HepG2 (cell line): ENCODE measurements around the gene GADD45B. TPM values are rescaled to one million over a fixed set of nuclear protein-coding genes. Genes with fewer than 3 reads are reported as not detected.
A peak's percentile ranks its signal among the peaks of the same experiment; 100 is the strongest.

Experiments
- ARID3A ChIP-seq: IDR thresholded peaks from 2 replicates; pipeline ENCODE4 v1.6.1; 2012; ENCODE audit warnings: low read depth, low read length, improper control_type of control experiment
- ATAD3A ChIP-seq: sonication (generic); formaldehyde crosslinking; IDR thresholded peaks from 2 replicates; pipeline ENCODE4 v1.4.0; 2020; ENCODE audit warnings: missing genetic modification reagents
- CBX1 ChIP-seq: IDR thresholded peaks from one replicate; pipeline ENCODE4 v1.6.1; 2016; ENCODE audit warnings: antibody characterized with exemption, low read depth
- CERS6 ChIP-seq: sonication (generic); formaldehyde crosslinking; IDR thresholded peaks from 2 replicates; pipeline ENCODE4 v1.5.0; 2020; ENCODE audit warnings: missing genetic modification reagents
- DMTF1 ChIP-seq: sonication (generic); formaldehyde crosslinking; IDR thresholded peaks from 2 replicates; pipeline ENCODE4 v1.4.0; 2020; ENCODE audit warnings: mild to moderate bottlenecking, missing genetic modification reagents
- HMG20A ChIP-seq: IDR thresholded peaks from 2 replicates; pipeline ENCODE4 v1.6.1; 2016; ENCODE audit warnings: borderline replicate concordance
- MTF2 ChIP-seq: sonication (generic); formaldehyde crosslinking; IDR thresholded peaks from 2 replicates; pipeline ENCODE4 v1.5.0; 2020; ENCODE audit warnings: missing genetic modification reagents, borderline replicate concordance
- SMC3 ChIP-seq: IDR thresholded peaks from 2 replicates; pipeline ENCODE4 v1.6.1; 2011; ENCODE audit warnings: low read length, improper control_type of control experiment
- SOX5 ChIP-seq: IDR thresholded peaks from 2 replicates; pipeline ENCODE4 v1.6.1; 2016; ENCODE audit warnings: borderline replicate concordance
- SP1 ChIP-seq, 2 experiments: fragments of 450-650 bp in 1 of 2; sonication (generic) in 1 of 2; formaldehyde crosslinking in 1 of 2; IDR thresholded peaks; 2 replicates each; pipeline versions ENCODE4 v1.4.0 to v1.6.1; 2016 to 2020; ENCODE audit warnings: missing genetic modification reagents in 1 of 2
- U2AF2 ChIP-seq: fragments of 200-400 bp; formaldehyde crosslinking; IDR thresholded peaks from 2 replicates; pipeline ENCODE4 v1.6.1; 2017; ENCODE audit warnings: low read depth, mild to moderate bottlenecking, low read length
- ZBTB39 ChIP-seq: sonication (generic); formaldehyde crosslinking; IDR thresholded peaks from 2 replicates; pipeline ENCODE4 v1.5.0; 2020; ENCODE audit warnings: missing genetic modification reagents
- ZBTB44 ChIP-seq: sonication (generic); formaldehyde crosslinking; IDR thresholded peaks from 2 replicates; pipeline ENCODE4 v1.4.0; 2020; ENCODE audit warnings: missing genetic modification reagents
- ZNF124 ChIP-seq: sonication (generic); formaldehyde crosslinking; IDR thresholded peaks from 2 replicates; pipeline ENCODE4 v1.4.0; 2020; ENCODE audit warnings: missing genetic modification reagents
- ZNF207 ChIP-seq: fragments of 450-650 bp; IDR thresholded peaks from 2 replicates; pipeline ENCODE4 v1.6.1; 2016; ENCODE audit warnings: antibody characterized with exemption, borderline replicate concordance
- ZNF317 ChIP-seq: sonication (generic); formaldehyde crosslinking; IDR thresholded peaks from 2 replicates; pipeline ENCODE4 v1.5.0; 2020; ENCODE audit warnings: mild to moderate bottlenecking, missing genetic modification reagents
- ZNF329 ChIP-seq: sonication (generic); formaldehyde crosslinking; IDR thresholded peaks from 2 replicates; pipeline ENCODE4 v1.9.0; 2021; ENCODE audit warnings: low read depth, mild to moderate bottlenecking, missing genetic modification reagents
- ZNF34 ChIP-seq: sonication (generic); formaldehyde crosslinking; IDR thresholded peaks from 2 replicates; pipeline ENCODE4 v1.4.0; 2020; ENCODE audit warnings: mild to moderate bottlenecking, missing genetic modification reagents, borderline replicate concordance
- ZNF382 ChIP-seq: sonication (generic); formaldehyde crosslinking; IDR thresholded peaks from 2 replicates; pipeline ENCODE4 v1.5.0; 2020; ENCODE audit warnings: missing genetic modification reagents, mild to moderate bottlenecking, borderline replicate concordance
- ZNF746 ChIP-seq: sonication (generic); formaldehyde crosslinking; IDR thresholded peaks from 2 replicates; pipeline ENCODE4 v1.8.0; 2022; ENCODE audit warnings: mild to moderate bottlenecking, missing genetic modification reagents
- ZNF883 ChIP-seq: sonication (generic); formaldehyde crosslinking; IDR thresholded peaks from 2 replicates; pipeline ENCODE4 v1.5.1; 2020; ENCODE audit warnings: mild to moderate bottlenecking, missing genetic modification reagents; ENCODE audit errors: not compliant biosample characterization
- polyA plus RNA-seq, 8 experiments: library from polyadenylated mRNA; depleted of rRNA in 3 of 8; stranded (reverse) in 7 of 8; unstranded in 1 of 8; fragments of >200 nt; fragmentation: Illumina TruSeq in 4 of 8; extraction: Trizol in 4 of 8; gene quantifications; 2 replicates each; pipeline versions ENCODE4 v1.2.1 to v1.2.3, GENCODE V29; 2011 to 2016; ENCODE audit warnings: low read depth in 4 of 8, missing spikeins in 1 of 8, mixed read lengths in 1 of 8; ENCODE audit not compliant: insufficient read depth in 1 of 8
- total RNA-seq, 5 experiments: library from RNA; depleted of rRNA; stranded (reverse); fragments of >200 nt; fragmentation: Illumina TruSeq; extraction: Trizol; gene quantifications; 2 replicates each; pipeline ENCODE4 v1.2.3, GENCODE V29; 2016; ENCODE audit warnings: low read depth in 1 of 5

Gene GADD45B
- total and polyA plus RNA-seq, 2 of the 13 experiments (the other 11 are each of a cell fraction or from before 2014, with no cell fraction given), result 4.6 to 34.1 TPM

GRCh38 chr19:2474232-2475017 lies 1.5 kb upstream of the GADD45B start (continued):
- TF ChIP-seq ZBTB39 (CRISPR knock-in tag) (no peak), ZNF329 (no peak), DMTF1 (CRISPR knock-in tag) (no peak), ATAD3A (CRISPR knock-in tag) (no peak), ARID3A (0 out of 2 replicates have a peak, but pooled peaks have one; percentile 23), MTF2 (0 out of 2 replicates have a peak, but pooled peaks have one; percentile 40), ZNF382 (CRISPR knock-in tag) (no peak), ZNF317 (CRISPR knock-in tag) (no peak), U2AF2 (no peak), ZNF34 (no peak), SMC3 (peak; percentile 64; the same call in 1 of the 2 replicates), ZNF207 (no peak), CERS6 (CRISPR knock-in tag) (no peak), CBX1 (no peak), ZNF883 (peak; percentile 67), ZBTB44 (CRISPR knock-in tag) (0 out of 2 replicates have a peak, but pooled peaks have one; percentile 52), SOX5 (CRISPR knock-in tag) (0 out of 2 replicates have a peak, but pooled peaks have one; percentile 22), SP1 (IDR thresholded peaks at IDR 0.05) (no peak), SP1 (CRISPR knock-in tag; IDR thresholded peaks at IDR 0.05) (peak; percentile 55), HMG20A (CRISPR knock-in tag) (peak; percentile 45; the same call in 1 of the 2 replicates), ZNF746 (CRISPR knock-in tag) (no peak), ZNF124 (CRISPR knock-in tag) (peak; percentile 44; the same call in 1 of the 2 replicates)
